Measurements from ENCODE around the gene HADH. TPM values are rescaled to one million over a fixed set of nuclear protein-coding genes. Genes with fewer than 3 reads are reported as not detected.
"Not testable (repeated sequence)": the region's sequence is repeated elsewhere in the genome, so short reads cannot be mapped to it uniquely, and the experiment has no call there.

The HADH gene
- total RNA-seq (10 to 100 TPM; 19.6 to 20.6 TPM), polyA plus RNA-seq (ENCODE audit: insufficient read length in 2 of 2) (10 to 100 TPM; 50.6 to 51.2 TPM)
- long read RNA-seq, donor 1, full-length matches to known transcripts, result 17 of 17 reads
- long read RNA-seq, donor 1, partial matches to known transcripts, result 0 of 17 reads
- long read RNA-seq, donor 1, other reads (novel, unspliced or antisense), result 0 of 17 reads
- long read RNA-seq, donor 2, full-length matches to known transcripts, result 14 of 14 reads
- long read RNA-seq, donor 2, partial matches to known transcripts, result 0 of 14 reads
- long read RNA-seq, donor 2, other reads (novel, unspliced or antisense), result 0 of 14 reads
- long read RNA-seq, donor 3, transcript HADH-201 (8 exons, 1,912 nt), result major isoform, 6 of 7 reads
- long read RNA-seq, donor 3, partial matches to known transcripts, result 0 of 7 reads
- long read RNA-seq, donor 3, other reads (novel, unspliced or antisense), result 0 of 7 reads
- long read RNA-seq, donor 4, full-length matches to known transcripts, result 27 of 36 reads
- long read RNA-seq, donor 4, partial matches to known transcripts, result 9 of 36 reads
- long read RNA-seq, donor 4, other reads (novel, unspliced or antisense), result 0 of 36 reads

DNA sequence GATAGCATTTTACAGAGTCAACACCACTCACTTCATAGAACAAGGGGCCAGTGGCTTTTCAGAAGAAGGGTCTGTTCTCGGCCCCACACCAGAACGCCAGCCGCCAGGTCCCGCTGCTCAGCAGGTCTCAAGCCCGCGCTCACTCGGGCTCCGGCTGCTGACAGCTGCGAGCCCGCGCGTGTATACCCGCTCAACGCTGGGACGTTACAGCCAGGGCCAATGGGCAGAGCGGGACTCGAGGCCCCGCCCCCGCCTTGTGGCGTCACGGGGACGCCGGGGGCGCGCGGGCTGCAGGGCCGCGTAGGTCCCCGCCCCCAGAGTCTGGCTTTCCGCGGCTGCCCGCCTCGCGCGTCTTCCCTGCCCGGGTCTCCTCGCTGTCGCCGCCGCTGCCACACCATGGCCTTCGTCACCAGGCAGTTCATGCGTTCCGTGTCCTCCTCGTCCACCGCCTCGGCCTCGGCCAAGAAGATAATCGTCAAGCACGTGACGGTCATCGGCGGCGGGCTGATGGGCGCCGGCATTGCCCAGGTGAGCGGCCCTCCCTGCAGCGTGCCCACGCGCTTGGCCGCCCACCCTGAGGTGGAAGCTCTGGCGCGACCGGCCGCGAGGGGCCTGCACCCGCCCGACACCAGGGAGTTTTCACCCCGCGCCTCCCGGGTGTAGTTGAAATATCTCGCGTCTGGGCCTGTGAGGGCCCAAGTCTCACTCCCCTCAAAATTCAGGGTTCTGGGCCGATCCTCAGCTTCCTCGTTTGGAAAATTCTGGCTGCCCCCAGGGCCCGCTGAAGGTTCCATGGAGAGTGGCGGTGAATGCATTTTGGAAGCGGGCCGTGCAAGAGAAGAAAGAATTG, at the start of gene HADH:
TSS of gene HADH (plus strand) at position 353 of the 850 bp plus-strand sequence. CDS start at position 397, 44 bp downstream.
- WGBS (ENCODE audit: insufficient coverage), result 0% methylated on average over 78 of the region's 78 CpGs
- no peaks in the 10 kb centered on the region for H3K27me3 ChIP-seq (ENCODE audit: control insufficient read depth, insufficient read depth, low read length)
- H3K4me1 ChIP-seq (ENCODE audit: control insufficient read depth, insufficient read depth, low read length), result peaks cover 9% of the 10 kb centered on the region
- H3K9me3 ChIP-seq (ENCODE audit: control insufficient read depth, insufficient read depth, low read length), result no peaks in the 10 kb centered on the region
- DNase-seq (ENCODE audit: low read depth in 4 of 6, low spot score in 6 of 6), result peak; percentile 84 to 98 (median 92)
- peak within 1 kb of the TSS; percentile 86 for H3K27ac ChIP-seq (ENCODE audit: low read depth, low read length)
- H3K4me3 ChIP-seq (ENCODE audit: low read depth, low read length), result peak within 1 kb of the TSS; percentile 75
- no peaks in the 10 kb centered on the region for H3K36me3 ChIP-seq (ENCODE audit: control insufficient read depth, insufficient read depth, low read length)

DNA sequence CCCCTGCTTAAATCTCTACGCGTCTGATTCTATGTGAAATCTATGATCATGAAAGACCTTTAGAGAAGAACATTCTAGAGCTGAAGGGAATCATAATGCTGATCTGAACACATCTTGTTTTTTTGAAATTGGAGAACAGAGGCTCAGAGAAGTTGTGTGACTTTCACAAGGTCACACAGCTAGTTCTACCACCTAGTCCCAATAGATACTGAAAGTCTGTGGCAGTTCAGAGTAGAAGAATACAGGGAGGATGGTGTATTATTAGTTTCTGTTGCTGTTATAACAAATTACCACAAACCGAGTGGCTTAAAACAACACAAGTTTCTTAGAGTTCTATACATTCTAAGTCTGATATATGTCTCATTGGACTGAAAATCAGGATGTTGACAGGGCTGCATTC, 43.9 kb upstream of the HADH start:
- DNase-seq (ENCODE audit: low read depth in 4 of 6, low spot score in 6 of 6), result no peak
- Histone ChIP-seq H3K9me3 (ENCODE audit: control insufficient read depth, insufficient read depth, low read length) (peaks cover 3% of the 10 kb centered on the region), H3K4me3 (ENCODE audit: low read depth, low read length) (no peak overlapping the region), H3K4me1 (ENCODE audit: control insufficient read depth, insufficient read depth, low read length) (no peaks in the 10 kb centered on the region), H3K27me3 (ENCODE audit: control insufficient read depth, insufficient read depth, low read length) (no peaks in the 10 kb centered on the region), H3K27ac (ENCODE audit: low read depth, low read length) (no peak overlapping the region), H3K36me3 (ENCODE audit: control insufficient read depth, insufficient read depth, low read length) (peaks cover 9% of the 10 kb centered on the region)
- WGBS (ENCODE audit: insufficient coverage), result no CpG with 5 or more reads among the region's 3 CpGs

DNA sequence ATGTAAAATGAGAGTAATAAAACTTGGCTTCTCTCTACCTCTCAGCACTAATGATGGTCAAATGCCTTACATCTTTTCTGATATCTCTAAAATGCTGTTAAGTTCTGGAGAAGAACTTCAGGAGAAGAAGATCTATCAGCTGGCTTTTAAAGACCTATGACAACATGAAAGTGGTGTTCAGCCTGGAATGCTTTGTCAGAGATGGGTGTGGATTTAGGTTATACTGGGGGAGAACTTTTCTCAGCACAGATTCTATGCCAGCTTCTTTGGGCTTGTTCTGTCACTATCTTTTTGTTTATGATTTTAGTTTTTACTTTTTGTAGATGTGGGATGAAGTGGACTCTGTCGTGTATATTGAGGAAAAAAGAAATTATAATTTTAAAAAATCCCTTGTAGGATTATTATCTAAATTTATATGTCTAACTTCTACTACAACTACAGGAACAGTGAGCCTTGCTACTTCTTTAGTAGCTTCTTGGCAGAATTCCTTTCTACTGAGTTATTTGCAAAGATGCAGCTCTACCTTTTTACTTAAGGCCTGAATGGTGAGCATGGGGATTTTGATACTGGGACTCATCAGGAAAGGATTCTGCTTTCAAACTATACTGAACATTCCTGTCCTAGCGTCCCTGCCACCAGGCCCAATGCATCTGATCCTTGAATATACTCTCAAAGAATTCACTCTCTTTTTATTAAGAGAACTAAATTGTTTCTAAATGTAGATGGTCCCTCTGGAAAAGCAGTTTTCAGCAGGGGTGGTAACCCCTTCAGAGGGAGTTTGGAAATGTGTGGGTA, 38.7 kb upstream of the HADH start:
- no peaks in the 10 kb centered on the region for H3K27me3 ChIP-seq (ENCODE audit: control insufficient read depth, insufficient read depth, low read length)
- no CpG with 5 or more reads among the region's 2 CpGs for WGBS (ENCODE audit: insufficient coverage)
- no peak overlapping the region for H3K27ac ChIP-seq (ENCODE audit: low read depth, low read length)
- H3K36me3 ChIP-seq (ENCODE audit: control insufficient read depth, insufficient read depth, low read length), result peaks cover 9% of the 10 kb centered on the region
- no peaks in the 10 kb centered on the region for H3K4me1 ChIP-seq (ENCODE audit: control insufficient read depth, insufficient read depth, low read length)
- no peak for DNase-seq (ENCODE audit: low read depth in 4 of 6, low spot score in 6 of 6)
- no peaks in the 10 kb centered on the region for H3K9me3 ChIP-seq (ENCODE audit: control insufficient read depth, insufficient read depth, low read length)
- no peak overlapping the region for H3K4me3 ChIP-seq (ENCODE audit: low read depth, low read length)

DNA sequence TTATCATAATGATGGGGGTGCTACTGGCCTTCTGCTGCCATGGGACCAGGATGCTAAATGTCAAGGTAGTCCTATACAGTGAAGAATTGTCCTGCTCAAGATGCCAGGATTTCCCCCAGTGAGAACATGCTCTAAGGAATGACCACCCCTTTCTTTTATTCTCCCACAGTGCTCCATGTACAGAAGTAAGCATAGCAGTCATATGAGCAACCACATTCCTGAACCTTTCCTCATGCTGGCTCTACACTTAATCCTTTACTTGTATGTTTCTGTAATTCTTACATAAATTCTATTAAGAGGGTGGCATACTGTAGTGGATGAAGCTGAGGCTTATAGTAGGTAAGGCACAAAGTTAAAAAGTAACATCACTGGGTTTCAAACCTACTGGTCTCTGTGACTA, 38.1 kb upstream of the HADH start:
- Histone ChIP-seq H3K4me1 (ENCODE audit: control insufficient read depth, insufficient read depth, low read length) (no peaks in the 10 kb centered on the region), H3K27me3 (ENCODE audit: control insufficient read depth, insufficient read depth, low read length) (no peaks in the 10 kb centered on the region), H3K36me3 (ENCODE audit: control insufficient read depth, insufficient read depth, low read length) (peaks cover 9% of the 10 kb centered on the region), H3K4me3 (ENCODE audit: low read depth, low read length) (no peak overlapping the region), H3K9me3 (ENCODE audit: control insufficient read depth, insufficient read depth, low read length) (no peaks in the 10 kb centered on the region), H3K27ac (ENCODE audit: low read depth, low read length) (no peak overlapping the region)
- no peak for DNase-seq (ENCODE audit: low read depth in 4 of 6, low spot score in 6 of 6)

DNA sequence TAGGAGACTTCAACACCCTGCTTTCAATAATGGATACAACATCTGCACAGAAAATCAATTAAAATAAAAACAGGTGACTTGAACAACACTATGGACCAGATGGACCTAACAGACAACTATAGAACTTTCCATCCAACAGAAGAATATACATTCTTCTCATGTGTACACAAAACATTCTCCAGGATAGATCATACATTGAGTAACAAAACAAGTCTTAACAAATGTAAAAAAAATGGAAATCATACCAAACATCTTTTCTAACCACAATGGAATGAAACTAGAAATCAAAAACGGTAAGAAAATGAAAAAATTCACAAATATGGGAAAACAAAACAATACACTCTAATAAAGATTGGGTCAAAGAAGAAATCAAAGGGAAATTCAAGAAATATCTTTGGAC, 33.7 kb upstream of the HADH start:
- no CpG with 5 or more reads among the region's 1 CpG for WGBS (ENCODE audit: insufficient coverage)

DNA sequence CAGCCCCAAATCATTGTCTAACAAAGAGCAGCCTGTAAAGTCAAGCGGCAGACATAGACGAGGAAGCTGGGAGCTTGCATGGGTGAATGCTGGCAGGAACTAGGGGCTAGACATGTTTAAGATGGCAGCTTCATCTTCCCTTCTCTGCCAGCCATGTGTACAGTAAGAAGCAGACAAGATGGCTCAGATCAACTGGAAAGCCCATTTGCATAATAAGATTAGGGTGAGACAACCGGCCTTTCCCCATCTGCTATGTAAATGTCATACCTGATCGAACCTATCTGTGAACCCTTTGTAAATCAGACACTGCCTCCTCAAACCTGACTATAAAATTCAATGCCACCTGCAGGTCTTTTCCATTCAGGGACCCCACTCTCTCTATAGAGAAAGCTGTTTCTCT, 22.8 kb upstream of the HADH start:
- Histone ChIP-seq H3K4me1 (ENCODE audit: control insufficient read depth, insufficient read depth, low read length) (no peaks in the 10 kb centered on the region), H3K4me3 (ENCODE audit: low read depth, low read length) (no peak overlapping the region), H3K36me3 (ENCODE audit: control insufficient read depth, insufficient read depth, low read length) (no peaks in the 10 kb centered on the region), H3K27me3 (ENCODE audit: control insufficient read depth, insufficient read depth, low read length) (no peaks in the 10 kb centered on the region), H3K9me3 (ENCODE audit: control insufficient read depth, insufficient read depth, low read length) (no peaks in the 10 kb centered on the region), H3K27ac (ENCODE audit: low read depth, low read length) (no peak overlapping the region)
- DNase-seq (ENCODE audit: low read depth in 4 of 6, low spot score in 6 of 6), result peak in 2 of 6 donors; percentile 10 to 16
- WGBS (ENCODE audit: insufficient coverage), result 32% methylated on average over 3 of the region's 4 CpGs

More for the DNA sequence above, 33.7 kb upstream of the HADH start:
- no peaks in the 10 kb centered on the region for H3K36me3 ChIP-seq (ENCODE audit: control insufficient read depth, insufficient read depth, low read length)
- DNase-seq (ENCODE audit: low read depth in 4 of 6, low spot score in 6 of 6), result no peak
- H3K4me3 ChIP-seq (ENCODE audit: low read depth, low read length), result no peak overlapping the region
- H3K27me3 ChIP-seq (ENCODE audit: control insufficient read depth, insufficient read depth, low read length), result no peaks in the 10 kb centered on the region
- H3K27ac ChIP-seq (ENCODE audit: low read depth, low read length), result no peak overlapping the region
- H3K9me3 ChIP-seq (ENCODE audit: control insufficient read depth, insufficient read depth, low read length), result peaks cover 3% of the 10 kb centered on the region
- no peaks in the 10 kb centered on the region for H3K4me1 ChIP-seq (ENCODE audit: control insufficient read depth, insufficient read depth, low read length)

DNA sequence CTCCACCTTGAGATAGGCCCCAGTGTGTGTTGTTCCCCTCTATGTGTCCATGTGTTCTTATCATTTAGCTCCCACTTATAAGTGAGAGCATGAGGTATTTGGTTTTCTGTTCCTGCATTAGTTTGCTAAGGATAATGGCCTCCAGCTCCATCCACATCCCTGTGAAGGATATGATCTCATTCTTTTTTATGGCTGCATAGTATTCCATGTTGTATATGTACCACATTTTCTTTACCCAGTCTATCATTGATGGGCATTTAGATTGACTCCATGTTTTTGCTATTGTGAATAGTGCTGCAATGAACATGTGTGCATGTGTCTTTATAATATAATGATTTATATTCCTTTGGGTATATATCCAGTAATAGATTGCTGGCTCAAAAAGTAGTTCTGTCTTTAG, 22.2 kb upstream of the HADH start:
- not testable (repeated sequence) for H3K36me3 ChIP-seq (ENCODE audit: control insufficient read depth, insufficient read depth, low read length); DNase-seq (ENCODE audit: low read depth in 4 of 6, low spot score in 6 of 6); H3K27me3 ChIP-seq (ENCODE audit: control insufficient read depth, insufficient read depth, low read length); H3K27ac ChIP-seq (ENCODE audit: low read depth, low read length); H3K4me1 ChIP-seq (ENCODE audit: control insufficient read depth, insufficient read depth, low read length); H3K9me3 ChIP-seq (ENCODE audit: control insufficient read depth, insufficient read depth, low read length); H3K4me3 ChIP-seq (ENCODE audit: low read depth, low read length)

DNA sequence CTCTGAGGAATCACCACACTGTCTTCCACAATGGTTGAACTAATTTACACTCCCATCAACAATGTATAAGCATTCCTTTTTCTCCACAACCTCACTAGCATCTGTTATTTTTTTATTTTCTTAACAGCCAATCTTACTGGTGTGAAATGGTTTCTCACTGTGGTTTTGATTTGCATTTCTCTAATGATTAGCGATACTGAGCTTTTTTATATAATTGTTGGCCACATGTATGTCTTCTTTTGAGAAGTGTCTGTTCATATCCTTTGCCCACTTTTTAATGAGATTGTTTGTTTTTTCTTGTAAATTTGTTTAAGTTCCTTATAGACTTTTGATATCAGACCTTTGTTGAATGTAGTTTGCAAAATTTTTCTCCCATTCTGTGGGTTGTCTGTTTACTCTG, 21.8 kb upstream of the HADH start:
- not testable (repeated sequence) for H3K9me3 ChIP-seq (ENCODE audit: control insufficient read depth, insufficient read depth, low read length); H3K36me3 ChIP-seq (ENCODE audit: control insufficient read depth, insufficient read depth, low read length); H3K27me3 ChIP-seq (ENCODE audit: control insufficient read depth, insufficient read depth, low read length); DNase-seq (ENCODE audit: low read depth in 4 of 6, low spot score in 6 of 6); H3K4me3 ChIP-seq (ENCODE audit: low read depth, low read length); H3K27ac ChIP-seq (ENCODE audit: low read depth, low read length); H3K4me1 ChIP-seq (ENCODE audit: control insufficient read depth, insufficient read depth, low read length)
- no CpG with 5 or more reads among the region's 1 CpG for WGBS (ENCODE audit: insufficient coverage)

DNA sequence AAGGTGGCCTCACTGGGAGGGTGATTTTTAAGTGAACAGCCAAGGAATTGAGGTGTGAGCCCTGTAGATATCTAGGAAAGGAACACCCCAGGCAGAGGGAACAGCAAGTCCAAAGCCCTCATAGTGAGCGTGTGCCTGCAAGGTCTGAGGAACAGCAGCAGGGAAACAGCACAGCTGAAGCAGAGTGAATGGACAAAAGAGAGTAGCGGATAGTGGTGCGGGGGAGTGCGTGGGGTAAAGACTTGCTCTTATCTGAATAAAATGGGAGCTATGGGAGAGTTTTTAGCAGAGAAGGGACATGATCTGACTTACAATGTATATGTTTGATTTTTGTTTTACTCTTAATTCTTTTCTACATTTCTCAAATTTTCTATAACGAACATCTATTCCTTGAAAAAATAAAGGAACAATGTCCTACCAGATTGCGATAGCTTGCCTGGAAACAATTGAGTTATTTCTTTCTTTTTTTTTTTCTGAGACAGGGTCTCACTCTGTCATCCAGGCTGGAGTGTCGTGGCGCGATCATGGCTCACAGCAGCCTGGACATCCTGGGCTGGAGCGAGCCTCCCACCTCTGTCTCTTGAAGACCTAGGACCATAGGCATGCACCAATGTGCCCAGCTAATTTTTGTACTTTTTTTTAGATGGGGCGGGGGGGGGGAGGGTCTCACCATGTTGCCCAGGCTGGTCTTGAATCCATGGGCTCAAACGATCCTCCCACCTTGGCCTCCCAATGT, 19.5 kb upstream of the HADH start:
- Histone ChIP-seq H3K27ac (ENCODE audit: low read depth, low read length) (no peak overlapping the region), H3K9me3 (ENCODE audit: control insufficient read depth, insufficient read depth, low read length) (no peaks in the 10 kb centered on the region), H3K4me3 (ENCODE audit: low read depth, low read length) (no peak overlapping the region), H3K4me1 (ENCODE audit: control insufficient read depth, insufficient read depth, low read length) (no peaks in the 10 kb centered on the region), H3K27me3 (ENCODE audit: control insufficient read depth, insufficient read depth, low read length) (no peaks in the 10 kb centered on the region), H3K36me3 (ENCODE audit: control insufficient read depth, insufficient read depth, low read length) (no peaks in the 10 kb centered on the region)
- WGBS (ENCODE audit: insufficient coverage), result 77% methylated on average over 9 of the region's 12 CpGs
- no peak for DNase-seq (ENCODE audit: low read depth in 4 of 6, low spot score in 6 of 6)

Data from spinal cord (tissue), 10 donors.